NT2/D1 (cell line): ENCODE data around the gene DAZAP2.
"Not testable (repeated sequence)": the region's sequence is repeated elsewhere in the genome, so short reads cannot be mapped to it uniquely, and the experiment has no call there.

Experiments used
- DNase-seq: peaks from one replicate; pipeline ENCODE4 v3.0.0-alpha.2; 2011; ENCODE audit warnings: low read depth, low spot score
- H3K27me3 ChIP-seq: 2 replicates; pipeline ENCODE4 v1.6.0; 2011; ENCODE audit warnings: mild to moderate bottlenecking; ENCODE audit not compliant: insufficient read length, insufficient read depth
- H3K36me3 ChIP-seq: 2 replicates; pipeline ENCODE4 v1.6.1; 2011; ENCODE audit warnings: mild to moderate bottlenecking, low read length, mixed read lengths; ENCODE audit not compliant: insufficient read depth, insufficient read length
- H3K4me1 ChIP-seq: 2 replicates; pipeline ENCODE4 v1.5.1; 2011; ENCODE audit not compliant: insufficient read depth, insufficient read length
- H3K4me3 ChIP-seq: 2 replicates; pipeline ENCODE4 v1.5.1; 2011; ENCODE audit warnings: low read depth; ENCODE audit not compliant: insufficient read length
- H3K9ac ChIP-seq: 2 replicates; pipeline ENCODE4 v1.6.0; 2011; ENCODE audit warnings: low read depth; ENCODE audit not compliant: insufficient read length
- H3K9me3 ChIP-seq: 2 replicates; pipeline ENCODE4 v1.5.1; 2011; ENCODE audit warnings: mild to moderate bottlenecking, low read length; ENCODE audit not compliant: insufficient read depth
- SUZ12 ChIP-seq: IDR thresholded peaks from 2 replicates; pipeline ENCODE4 v1.6.1; 2011; ENCODE audit not compliant: insufficient read length, insufficient read depth; ENCODE audit errors: extremely low read depth
- YY1 ChIP-seq: IDR thresholded peaks from 2 replicates; pipeline ENCODE4 v1.6.1; 2011; ENCODE audit not compliant: insufficient read length, insufficient read depth
- ZNF274 ChIP-seq: IDR thresholded peaks from 2 replicates; pipeline ENCODE4 v1.6.1; 2011; ENCODE audit warnings: mild to moderate bottlenecking, low read depth, low read length

Gene DAZAP2

DNA sequence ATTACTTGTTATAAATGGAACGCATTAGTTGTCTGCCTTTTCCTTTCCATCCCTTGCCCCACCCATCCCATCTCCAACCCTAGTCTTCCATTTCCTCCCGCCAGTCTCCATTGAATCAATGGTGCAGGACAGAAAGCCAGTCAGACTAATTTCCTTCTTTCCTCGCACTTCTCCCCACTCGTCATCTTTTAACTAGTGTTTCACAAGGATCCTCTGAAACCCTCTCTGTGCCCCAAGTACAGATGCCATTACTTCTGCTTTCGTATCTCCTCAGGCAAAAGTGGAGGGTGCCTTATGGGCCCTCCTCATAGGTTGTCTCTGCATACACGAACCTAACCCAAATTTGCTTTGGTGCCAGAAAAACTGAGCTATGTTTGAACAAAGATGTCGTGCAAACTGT, 4.2 kb downstream of the DAZAP2 start:
- Histone ChIP-seq H3K36me3 (peaks cover 56% of the 10 kb centered on the region), H3K9me3 (no peaks in the 10 kb centered on the region), H3K9ac (no peak overlapping the region), H3K4me3 (no peak overlapping the region), H3K4me1 (peaks cover 6% of the 10 kb centered on the region), H3K27me3 (no peaks in the 10 kb centered on the region)
- TF ChIP-seq YY1 (no peak), SUZ12 (no peak), ZNF274 (no peak)
- DNase-seq = no peak

DNA sequence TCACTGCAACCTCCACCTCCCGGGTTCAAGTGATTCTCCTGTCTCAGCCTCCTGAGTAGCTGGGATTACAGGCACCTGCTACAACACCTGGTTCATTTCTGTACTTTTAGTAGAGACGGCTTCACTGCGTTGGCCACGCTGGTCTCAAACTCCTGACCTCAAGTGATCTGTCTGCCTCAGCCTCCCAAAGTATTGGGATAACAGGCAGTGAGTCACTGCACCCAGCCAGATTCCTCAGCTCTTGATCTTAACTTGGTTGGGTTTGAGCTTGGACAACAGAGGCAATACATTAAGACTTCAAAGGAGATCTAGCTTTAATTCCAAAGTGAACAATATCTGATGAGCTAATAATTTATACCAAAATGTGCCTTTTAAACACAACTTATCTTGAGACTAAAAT, 5.6 kb downstream of the DAZAP2 start:
- DNase-seq = no peak
- TF ChIP-seq YY1 = no peak
- TF ChIP-seq ZNF274 = no peak
- no peak for TF ChIP-seq SUZ12
- Histone ChIP-seq H3K9me3 (no peaks in the 10 kb centered on the region), H3K9ac (no peak overlapping the region), H3K36me3 (peaks cover 61% of the 10 kb centered on the region), H3K4me1 (peaks cover 9% of the 10 kb centered on the region), H3K27me3 (no peaks in the 10 kb centered on the region), H3K4me3 (no peak overlapping the region)

DNA sequence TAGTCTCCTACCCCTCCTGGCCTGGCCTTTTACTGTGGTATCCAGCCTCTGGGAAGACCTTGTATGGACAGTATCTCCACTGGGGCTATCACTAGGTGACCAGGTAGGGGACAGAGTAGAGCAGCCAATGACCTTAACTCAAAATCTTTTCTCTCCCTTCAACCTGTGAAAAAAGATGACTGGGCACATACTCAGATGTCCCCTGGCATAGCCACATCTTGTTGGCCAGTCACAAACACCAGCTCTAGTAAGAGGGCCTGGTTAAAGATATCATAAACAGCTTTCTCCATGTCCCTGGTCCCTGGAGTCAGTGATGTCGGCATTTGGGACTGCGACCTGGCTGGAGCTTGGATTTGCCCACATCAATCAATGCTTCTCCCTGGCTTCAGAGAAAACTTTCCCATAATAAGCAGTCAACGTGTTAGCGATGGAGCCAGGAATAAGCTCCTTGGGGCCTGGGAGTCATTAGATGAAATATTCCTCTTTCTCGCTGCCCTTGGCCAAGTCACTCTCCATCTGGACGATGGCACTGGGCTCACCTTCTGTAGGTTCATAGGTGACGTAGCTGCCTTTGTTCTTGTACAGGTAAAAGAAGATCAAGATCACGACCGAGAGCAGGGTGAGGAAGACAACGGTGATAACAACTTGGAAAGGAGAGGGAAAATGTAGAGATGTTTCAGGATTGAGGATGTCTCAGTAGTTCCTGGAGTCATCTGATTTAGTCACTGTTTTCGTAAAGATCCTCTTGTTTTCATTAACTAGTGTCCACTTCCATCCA, 7.0 kb downstream of the DAZAP2 start:
- Histone ChIP-seq H3K4me1 (peaks cover 7% of the 10 kb centered on the region), H3K27me3 (no peaks in the 10 kb centered on the region), H3K36me3 (peaks cover 59% of the 10 kb centered on the region), H3K9ac (no peak overlapping the region), H3K9me3 (no peaks in the 10 kb centered on the region), H3K4me3 (no peak overlapping the region)
- TF ChIP-seq ZNF274 = no peak
- TF ChIP-seq YY1 = no peak
- no peak for TF ChIP-seq SUZ12
- no peak for DNase-seq

- Histone ChIP-seq H3K4me3 (no peak overlapping the region), H3K9ac (no peak overlapping the region), H3K36me3 (peaks cover 54% of the 10 kb centered on the region), H3K27me3 (no peaks in the 10 kb centered on the region), H3K4me1 (peaks cover 7% of the 10 kb centered on the region), H3K9me3 (no peaks in the 10 kb centered on the region)
- DNase-seq = no peak
- no peak for TF ChIP-seq ZNF274
- TF ChIP-seq YY1 = no peak
- TF ChIP-seq SUZ12 = no peak
Observed at GRCh38 chr12:51246254-51246853, 7.7 kb downstream of the DAZAP2 start.

- Histone ChIP-seq H3K9ac (peak overlapping the region; percentile 50), H3K36me3 (peaks cover 46% of the 10 kb centered on the region), H3K9me3 (no peaks in the 10 kb centered on the region), H3K27me3 (no peaks in the 10 kb centered on the region), H3K4me3 (no peak overlapping the region), H3K4me1 (peaks cover 7% of the 10 kb centered on the region)
- TF ChIP-seq ZNF274 (no peak), YY1 (no peak), SUZ12 (no peak)
- no peak for DNase-seq
Observed at GRCh38 chr12:51247523-51248206, 9.0 kb downstream of the DAZAP2 start.

DNA sequence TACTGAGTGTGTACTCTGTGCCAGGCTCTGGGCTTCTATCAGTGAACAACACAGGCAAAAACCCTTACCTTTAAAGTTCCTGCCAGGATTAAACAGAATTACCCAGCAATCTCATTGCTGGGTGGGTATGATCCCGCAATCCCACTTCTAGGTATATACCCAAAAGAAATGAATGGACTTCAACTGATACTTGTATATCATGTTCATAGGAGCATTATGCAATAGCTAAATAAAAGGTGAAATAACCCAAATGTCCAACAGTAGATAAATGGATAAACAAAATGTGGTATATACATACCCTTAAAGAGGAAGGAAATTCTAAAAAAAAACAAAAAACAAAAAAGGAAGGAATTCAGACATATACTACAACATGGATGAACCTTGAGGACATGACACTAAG, 14.7 kb downstream of the DAZAP2 start:
- H3K36me3 ChIP-seq = peaks cover 23% of the 10 kb centered on the region
- no peaks in the 10 kb centered on the region for H3K27me3 ChIP-seq
- TF ChIP-seq SUZ12 = no peak
- no peak for TF ChIP-seq YY1
- H3K9ac ChIP-seq = no peak overlapping the region
- H3K4me1 ChIP-seq = peaks cover 3% of the 10 kb centered on the region
- H3K9me3 ChIP-seq = no peaks in the 10 kb centered on the region
- H3K4me3 ChIP-seq = no peak overlapping the region
- DNase-seq = no peak

DNA sequence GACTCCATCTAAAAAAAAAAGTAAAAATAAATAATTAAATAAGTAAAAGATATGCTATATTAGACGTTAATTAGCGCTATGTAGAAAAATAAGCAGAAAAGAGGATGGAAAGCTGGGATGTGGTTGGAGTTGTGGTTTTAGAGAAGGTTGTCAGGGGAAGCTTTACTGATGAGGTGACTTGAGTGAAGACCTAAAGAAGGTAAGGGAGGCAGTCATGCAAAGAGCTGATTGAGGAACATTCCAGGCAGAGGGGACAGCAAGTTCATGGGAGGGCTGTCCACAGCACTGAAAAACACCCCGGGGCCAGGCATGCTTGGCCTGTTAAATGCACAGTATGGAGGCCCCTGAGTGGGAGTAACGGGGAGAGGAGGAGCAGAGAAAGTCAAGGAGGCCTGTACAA, 15.9 kb downstream of the DAZAP2 start:
- H3K4me3 ChIP-seq = no peak overlapping the region
- TF ChIP-seq YY1 (no peak), ZNF274 (no peak), SUZ12 (no peak)
- H3K9ac ChIP-seq = no peak overlapping the region
- peaks cover 3% of the 10 kb centered on the region for H3K4me1 ChIP-seq
- DNase-seq = no peak
- H3K9me3 ChIP-seq = no peaks in the 10 kb centered on the region
- H3K36me3 ChIP-seq = peaks cover 16% of the 10 kb centered on the region
- H3K27me3 ChIP-seq = no peaks in the 10 kb centered on the region

- H3K9me3 ChIP-seq, H3K9ac ChIP-seq, H3K36me3 ChIP-seq, H3K27me3 ChIP-seq, H3K4me3 ChIP-seq, H3K4me1 ChIP-seq, DNase-seq: not testable (repeated sequence)
Observed at GRCh38 chr12:51259600-51259999, 21.0 kb downstream of the DAZAP2 start.
